GM12801 (cell line): ENCODE measurements around the gene POLR3C.

Experiments
- CTCF ChIP-seq: IDR thresholded peaks from one replicate; pipeline ENCODE4 v1.5.1; 2011; ENCODE audit warnings: control low read depth; ENCODE audit not compliant: insufficient read length; ENCODE audit errors: extremely low read depth

Gene POLR3C

GRCh38 chr1:145805057-145805456, 18.9 kb upstream of the POLR3C start:
- no peak for TF ChIP-seq CTCF

GRCh38 chr1:145806408-145806807, 17.6 kb upstream of the POLR3C start:
- TF ChIP-seq CTCF: no peak

- no peak for TF ChIP-seq CTCF
Measured at GRCh38 chr1:145806844-145807243, 17.2 kb upstream of the POLR3C start.

- no peak for TF ChIP-seq CTCF
Measured at GRCh38 chr1:145824499-145824842, 471 bp downstream of the POLR3C start.

- TF ChIP-seq CTCF: no peak
Measured at GRCh38 chr1:145826030-145826429, 2.0 kb downstream of the POLR3C start.

GRCh38 chr1:145827966-145828365, 4.0 kb downstream of the POLR3C start:
- TF ChIP-seq CTCF: no peak

- TF ChIP-seq CTCF: no peak
Measured at GRCh38 chr1:145828367-145829026, 4.5 kb downstream of the POLR3C start.
